Aortic smooth muscle cell (primary cell): ENCODE data around the gene MED27. TPM values are rescaled to one million over a fixed set of nuclear protein-coding genes. Genes with fewer than 3 reads are reported as not detected.

Source experiments
- total RNA-seq: library from RNA; depleted of rRNA; stranded (reverse); fragments of >200 nt; gene quantifications from 2 replicates; pipeline ENCODE4 v1.2.3, GENCODE V29; 2014

The MED27 gene, protein sequence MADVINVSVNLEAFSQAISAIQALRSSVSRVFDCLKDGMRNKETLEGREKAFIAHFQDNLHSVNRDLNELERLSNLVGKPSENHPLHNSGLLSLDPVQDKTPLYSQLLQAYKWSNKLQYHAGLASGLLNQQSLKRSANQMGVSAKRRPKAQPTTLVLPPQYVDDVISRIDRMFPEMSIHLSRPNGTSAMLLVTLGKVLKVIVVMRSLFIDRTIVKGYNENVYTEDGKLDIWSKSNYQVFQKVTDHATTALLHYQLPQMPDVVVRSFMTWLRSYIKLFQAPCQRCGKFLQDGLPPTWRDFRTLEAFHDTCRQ
- total RNA-seq = 14.8 and 18.1 TPM in 2 replicates

GRCh38 chr9:132079391-132080091, at the start of gene MED27:
MED27 (minus strand) TSS chr9:132079867; CDS start chr9:132079844, 23 bp downstream.

Other genes with a start within 250 kb of the MED27 start
- 1.6 and 4.2 TPM in 2 replicates for gene NTNG2, start 82.2 kb upstream of the MED27 start, total RNA-seq